Muscle of back (tissue), 13 donors: ENCODE measurements around the gene FUT8. TPM values are rescaled to one million over a fixed set of nuclear protein-coding genes. Genes with fewer than 3 reads are reported as not detected.

Experiments used
- DNase-seq, 3 donors: peaks; one replicate each; pipeline versions ENCODE4 v3.0.0 to v3.0.0-alpha.2; 2013
- long read RNA-seq, 9 donors: transcript quantifications; one replicate each; lab custom pipeline, GENCODE V29; 2026
- polyA plus RNA-seq, 10 donors: library from polyadenylated mRNA; unstranded; fragments of 120-200 nt; gene quantifications; one replicate each; pipeline ENCODE4 v1.2.1, GENCODE V29; 2013; ENCODE audit not compliant: insufficient read length in 10 of 10

The FUT8 gene
- polyA plus RNA-seq: 10 to 100 TPM; 12.1 to 18.1 (median 13.8) TPM
- long read RNA-seq, donor 1, full-length matches to known transcripts: 2 of 2 reads
- long read RNA-seq, donor 1, partial matches to known transcripts: 0 of 2 reads
- long read RNA-seq, donor 1, other reads (novel, unspliced or antisense): 0 of 2 reads
- long read RNA-seq, donor 2, full-length matches to known transcripts: 1 of 1 reads
- long read RNA-seq, donor 2, partial matches to known transcripts: 0 of 1 reads
- long read RNA-seq, donor 2, other reads (novel, unspliced or antisense): 0 of 1 reads
- long read RNA-seq, donor 3: 0 reads
- long read RNA-seq, donor 4, full-length matches to known transcripts: 1 of 1 reads
- long read RNA-seq, donor 4, partial matches to known transcripts: 0 of 1 reads
- long read RNA-seq, donor 4, other reads (novel, unspliced or antisense): 0 of 1 reads
- long read RNA-seq, donor 5, full-length matches to known transcripts: 1 of 1 reads
- long read RNA-seq, donor 5, partial matches to known transcripts: 0 of 1 reads
- long read RNA-seq, donor 5, other reads (novel, unspliced or antisense): 0 of 1 reads
- long read RNA-seq, donor 6: 0 reads
- long read RNA-seq, donor 7, full-length matches to known transcripts: 1 of 1 reads
- long read RNA-seq, donor 7, partial matches to known transcripts: 0 of 1 reads
- long read RNA-seq, donor 7, other reads (novel, unspliced or antisense): 0 of 1 reads
- long read RNA-seq, donor 8: 0 reads
- long read RNA-seq, donor 9: 0 reads

- peak; percentile 92 to 98 (median 96) for DNase-seq
Observed at GRCh38 chr14:65412032-65412846, at the start of gene FUT8. Gene FUT8, plus strand, starts transcription at chr14:65412730. Its CDS starts 148,834 bp downstream, at chr14:65561564.

DNA sequence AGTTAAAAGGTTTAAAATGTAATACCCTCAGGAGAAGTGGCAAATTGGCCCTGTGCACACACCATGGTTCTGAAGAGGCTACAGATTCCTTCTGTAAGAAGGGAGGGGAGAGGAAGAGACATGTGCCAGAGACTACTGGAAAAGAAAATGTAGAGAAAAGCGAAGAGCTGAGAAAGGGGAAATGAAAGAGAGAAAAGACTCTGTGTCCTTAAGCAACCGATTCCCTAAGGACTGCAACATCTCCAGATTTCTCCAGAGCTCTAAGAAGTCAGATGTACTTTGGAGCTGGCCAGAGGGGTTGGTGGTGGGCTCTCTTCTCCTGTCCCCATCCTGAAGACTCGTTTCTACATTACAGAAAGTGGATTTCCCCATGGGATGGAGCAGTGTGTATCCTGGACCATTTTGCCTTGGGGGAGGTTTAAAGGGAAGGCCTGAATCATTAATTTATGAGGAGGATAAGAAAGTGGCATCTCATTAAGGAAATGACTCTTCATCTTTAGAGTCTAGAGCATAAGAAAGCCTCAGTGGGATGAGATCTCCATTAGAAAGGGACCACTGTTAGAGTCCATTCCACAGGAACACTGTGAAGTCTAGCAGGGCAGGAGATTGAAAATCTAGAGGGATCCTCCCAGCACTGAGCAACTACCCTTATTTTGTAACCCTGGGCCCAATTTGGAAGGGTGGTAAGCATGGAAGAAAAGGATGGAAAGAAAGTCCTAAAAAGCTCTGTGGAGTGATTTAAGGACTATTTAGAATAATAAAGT lies 45.5 kb upstream of the FUT8 start:
- no peak for DNase-seq

- DNase-seq: no peak
Observed at GRCh38 chr14:65369560-65369959, 43.0 kb upstream of the FUT8 start.

- no peak for DNase-seq
Observed at GRCh38 chr14:65370801-65371248, 41.7 kb upstream of the FUT8 start.

DNA sequence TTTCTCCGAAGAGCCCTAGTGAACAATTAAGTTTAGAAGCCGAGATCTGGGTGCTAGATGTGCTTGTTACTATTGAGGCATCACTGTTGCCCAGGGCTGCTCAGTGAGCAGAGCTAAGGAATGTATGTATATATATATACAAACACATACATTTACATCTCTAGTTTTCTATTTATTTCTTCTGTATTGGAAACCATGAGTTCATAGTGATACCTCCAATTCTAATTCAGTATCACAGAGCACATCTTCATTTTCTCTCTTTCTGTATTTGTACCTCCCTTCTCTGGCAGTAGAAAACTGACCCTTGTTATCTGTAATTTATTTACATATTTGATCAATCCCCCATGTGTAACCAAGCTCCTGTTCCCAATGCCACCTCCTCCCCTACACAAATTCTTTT lies 40.7 kb upstream of the FUT8 start:
- DNase-seq: no peak

DNA sequence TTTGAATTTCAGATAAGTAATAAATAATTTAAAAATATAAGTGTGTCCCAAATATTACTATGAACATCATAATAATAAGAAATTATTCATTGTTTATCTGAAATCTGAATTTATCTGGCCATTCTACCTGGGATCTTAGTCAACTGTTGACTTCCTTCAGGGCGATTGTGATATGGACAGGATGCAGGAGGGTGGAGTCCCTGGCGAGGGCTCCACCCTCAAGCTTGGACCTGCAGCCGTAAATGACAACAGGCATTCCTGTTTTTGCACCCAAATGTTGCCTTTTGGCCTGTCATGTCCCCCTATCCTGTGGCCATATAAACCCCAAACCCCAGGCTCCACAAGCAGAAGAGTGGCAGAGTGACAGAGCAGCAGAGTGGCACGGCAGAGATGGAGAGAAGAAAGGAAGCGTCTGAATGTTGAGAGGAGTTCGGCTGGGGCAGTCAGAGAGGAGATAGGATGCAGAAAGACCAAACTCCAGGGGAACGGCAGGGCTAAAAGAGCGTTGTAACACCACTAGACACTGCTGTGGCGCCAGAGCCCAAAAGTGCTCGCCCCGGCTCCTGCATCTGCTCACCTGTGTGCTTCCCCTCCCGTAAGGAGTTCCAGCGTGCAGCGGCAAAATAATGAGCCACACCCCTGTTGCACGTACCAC lies 39.4 kb upstream of the FUT8 start:
- DNase-seq: no peak

GRCh38 chr14:65373671-65374039 lies 38.9 kb upstream of the FUT8 start:
- DNase-seq: no peak

DNA sequence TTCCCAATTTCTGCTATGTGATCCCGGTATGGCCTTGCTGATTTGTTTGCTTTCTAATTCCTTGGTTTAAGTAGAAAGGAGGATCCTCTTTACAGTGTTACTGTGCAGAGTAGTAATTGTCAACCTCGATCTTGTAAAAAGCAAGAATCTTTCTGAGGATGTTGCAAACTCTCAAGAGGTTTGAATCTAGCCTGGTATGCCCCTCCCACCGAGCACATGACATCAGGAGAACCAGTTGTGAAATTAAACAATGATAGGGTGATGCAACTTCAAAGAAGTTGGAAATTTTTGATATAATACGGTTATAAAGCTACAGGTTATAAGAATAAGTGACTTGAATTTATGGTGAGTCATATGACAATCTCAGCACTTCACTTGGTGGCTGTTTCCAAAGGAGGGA lies 35.0 kb upstream of the FUT8 start:
- no peak for DNase-seq

DNA sequence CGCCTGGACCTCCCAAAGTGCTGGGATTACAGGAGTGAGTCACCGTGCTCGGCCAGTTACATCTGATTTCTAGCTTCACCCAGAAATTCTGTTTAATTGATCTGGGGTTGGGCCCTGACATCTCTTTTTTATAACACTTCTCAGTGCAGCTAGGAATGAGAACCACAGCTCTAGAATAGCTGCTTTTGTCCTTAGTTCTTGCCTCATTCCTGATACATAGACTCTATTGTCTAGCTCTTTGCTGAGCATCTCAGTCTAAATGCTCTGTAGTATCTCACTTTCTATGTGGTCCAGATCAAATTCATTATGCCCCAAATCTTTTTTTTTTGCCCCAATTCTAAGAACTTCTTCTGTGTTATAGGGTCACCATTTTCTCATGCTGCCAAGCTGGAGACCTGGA lies 29.9 kb upstream of the FUT8 start:
- no peak for DNase-seq

- DNase-seq: no peak
Observed at GRCh38 chr14:65387171-65387570, 25.4 kb upstream of the FUT8 start.

- no peak for DNase-seq
Observed at GRCh38 chr14:65387628-65388027, 24.9 kb upstream of the FUT8 start.

GRCh38 chr14:65392296-65392695 lies 20.2 kb upstream of the FUT8 start:
- DNase-seq: no peak

- DNase-seq: no peak
Observed at GRCh38 chr14:65396082-65396910, 16.2 kb upstream of the FUT8 start.

DNA sequence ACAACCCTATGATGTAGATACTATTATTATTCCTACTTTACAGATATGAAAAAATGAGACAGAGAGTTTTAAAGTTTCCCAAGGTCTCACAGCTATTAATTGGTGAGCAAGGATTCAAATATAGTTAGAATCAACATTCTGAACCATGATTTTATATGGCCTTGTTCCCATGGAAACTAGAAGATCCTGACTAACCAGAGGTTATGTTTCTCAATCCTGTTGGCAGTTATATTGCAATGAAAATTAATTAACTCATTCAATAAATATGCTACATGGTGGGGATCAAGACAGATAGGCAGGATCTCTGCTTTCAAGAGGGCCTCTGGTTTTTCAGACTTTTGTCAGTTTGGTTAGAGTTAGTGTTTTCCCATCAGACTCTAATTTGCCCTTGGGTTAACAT lies 9.3 kb upstream of the FUT8 start:
- DNase-seq: peak in 1 of 3 donors; percentile 10

- no peak for DNase-seq
Observed at GRCh38 chr14:65408113-65408512, 4.4 kb upstream of the FUT8 start.

- no peak for DNase-seq
Observed at GRCh38 chr14:65410640-65411039, 1.9 kb upstream of the FUT8 start.

GRCh38 chr14:65411656-65412031 lies 886 bp upstream of the FUT8 start:
- peak; percentile 93 to 96 (median 93) for DNase-seq

GRCh38 chr14:65412856-65413738 lies 567 bp downstream of the FUT8 start:
- peak in 2 of 3 donors; percentile 3 to 88 for DNase-seq

- no peak for DNase-seq
Observed at GRCh38 chr14:65413739-65414045, 1.2 kb downstream of the FUT8 start.
